SJSA1 (cell line): ENCODE results near the gene ZNF532. TPM values are rescaled to one million over a fixed set of nuclear protein-coding genes. Genes with fewer than 3 reads are reported as not detected.

ENCODE experiments used
- DNase-seq, 2 experiments: peaks; one replicate each; pipeline ENCODE4 v3.0.0-alpha.2; 2015 to 2020; ENCODE audit warnings: low spot score in 2 of 2, low read depth in 1 of 2
- H3K27ac ChIP-seq: fragments of 250-450 bp; sonication (Bioruptor Pico); 2 replicates; pipeline ENCODE4 v1.5.1; 2020; ENCODE audit warnings: mild to moderate bottlenecking, moderate library complexity
- H3K27me3 ChIP-seq: fragments of 250-450 bp; sonication (Bioruptor Pico); replicated peaks from 2 replicates; pipeline ENCODE4 v1.5.1; 2020; ENCODE audit warnings: mild to moderate bottlenecking, moderate library complexity
- H3K36me3 ChIP-seq: fragments of 250-450 bp; sonication (Bioruptor Pico); 2 replicates; pipeline ENCODE4 v1.5.1; 2020; ENCODE audit warnings: mild to moderate bottlenecking
- H3K4me1 ChIP-seq: fragments of 250-450 bp; sonication (Bioruptor Pico); replicated peaks from 2 replicates; pipeline ENCODE4 v1.6.1; 2021; ENCODE audit warnings: mild to moderate bottlenecking
- H3K4me3 ChIP-seq: fragments of 250-450 bp; sonication (Bioruptor Pico); 2 replicates; pipeline ENCODE4 v1.5.1; 2020; ENCODE audit warnings: mild to moderate bottlenecking
- H3K9me3 ChIP-seq: fragments of 250-450 bp; sonication (Bioruptor Pico); replicated peaks from 2 replicates; pipeline ENCODE4 v1.5.1; 2020; ENCODE audit warnings: mild to moderate bottlenecking
- total RNA-seq: library from RNA; depleted of rRNA; stranded (reverse); fragments of >200 nt; shearing (Covaris generic); gene quantifications from 2 replicates; pipeline ENCODE4 v1.2.3, GENCODE V29; 2014

The ZNF532 gene
- total RNA-seq, 1 experiment from 2014 or later, result 52.6 TPM

GRCh38 chr18:58960946-58961722, 96.5 kb downstream of the ZNF532 start:
- no peak for DNase-seq

GRCh38 chr18:58962336-58962735, 97.7 kb downstream of the ZNF532 start:
- H3K9me3 ChIP-seq, result no peaks in the 10 kb centered on the region
- H3K27ac ChIP-seq, result no peak overlapping the region
- DNase-seq, result no peak
- no peaks in the 10 kb centered on the region for H3K27me3 ChIP-seq
- H3K4me1 ChIP-seq, result peaks cover 23% of the 10 kb centered on the region
- no peak overlapping the region for H3K4me3 ChIP-seq
- peaks cover 41% of the 10 kb centered on the region for H3K36me3 ChIP-seq

More at GRCh38 chr18:58960946-58961722, 96.5 kb downstream of the ZNF532 start:
- no peak overlapping the region for H3K4me3 ChIP-seq
- H3K9me3 ChIP-seq, result no peaks in the 10 kb centered on the region
- H3K4me1 ChIP-seq, result peaks cover 13% of the 10 kb centered on the region
- H3K36me3 ChIP-seq, result peaks cover 35% of the 10 kb centered on the region
- no peak overlapping the region for H3K27ac ChIP-seq
- H3K27me3 ChIP-seq, result no peaks in the 10 kb centered on the region

- H3K27me3 ChIP-seq, result no peaks in the 10 kb centered on the region
- peaks cover 33% of the 10 kb centered on the region for H3K4me1 ChIP-seq
- DNase-seq, result no peak
- H3K4me3 ChIP-seq, result no peak overlapping the region
- H3K27ac ChIP-seq, result no peak overlapping the region
- no peaks in the 10 kb centered on the region for H3K9me3 ChIP-seq
- H3K36me3 ChIP-seq, result peaks cover 46% of the 10 kb centered on the region
Observed at GRCh38 chr18:58965291-58966004, 100.8 kb downstream of the ZNF532 start.

- Histone ChIP-seq H3K4me1 (peaks cover 33% of the 10 kb centered on the region), H3K27me3 (no peaks in the 10 kb centered on the region), H3K9me3 (no peaks in the 10 kb centered on the region), H3K27ac (no peak overlapping the region), H3K36me3 (peaks cover 44% of the 10 kb centered on the region), H3K4me3 (no peak overlapping the region)
- no peak for DNase-seq
Observed at GRCh38 chr18:58966005-58966677, 101.5 kb downstream of the ZNF532 start.

- H3K27ac ChIP-seq, result no peak overlapping the region
- H3K9me3 ChIP-seq, result no peaks in the 10 kb centered on the region
- no peak overlapping the region for H3K4me3 ChIP-seq
- peaks cover 33% of the 10 kb centered on the region for H3K4me1 ChIP-seq
- H3K27me3 ChIP-seq, result no peaks in the 10 kb centered on the region
- DNase-seq, result peak in 1 of 2 experiments; percentile 19
- peaks cover 38% of the 10 kb centered on the region for H3K36me3 ChIP-seq
Observed at GRCh38 chr18:58966704-58967103, 102.0 kb downstream of the ZNF532 start.

- Histone ChIP-seq H3K4me1 (peaks cover 33% of the 10 kb centered on the region), H3K4me3 (no peak overlapping the region), H3K27me3 (no peaks in the 10 kb centered on the region), H3K9me3 (no peaks in the 10 kb centered on the region), H3K36me3 (peaks cover 41% of the 10 kb centered on the region), H3K27ac (no peak overlapping the region)
- peak in 1 of 2 experiments; percentile 28 for DNase-seq
Observed at GRCh38 chr18:58967751-58968254, 103.1 kb downstream of the ZNF532 start.

- no peaks in the 10 kb centered on the region for H3K27me3 ChIP-seq
- H3K4me3 ChIP-seq, result no peak overlapping the region
- peaks cover 42% of the 10 kb centered on the region for H3K36me3 ChIP-seq
- H3K27ac ChIP-seq, result no peak overlapping the region
- H3K9me3 ChIP-seq, result no peaks in the 10 kb centered on the region
- H3K4me1 ChIP-seq, result peaks cover 19% of the 10 kb centered on the region
- DNase-seq, result no peak
Observed at GRCh38 chr18:58970943-58971790, 106.5 kb downstream of the ZNF532 start.

GRCh38 chr18:58975296-58975695, 110.6 kb downstream of the ZNF532 start:
- no peak for DNase-seq
- Histone ChIP-seq H3K27ac (no peak overlapping the region), H3K4me3 (no peak overlapping the region), H3K36me3 (peaks cover 36% of the 10 kb centered on the region), H3K9me3 (no peaks in the 10 kb centered on the region), H3K27me3 (no peaks in the 10 kb centered on the region), H3K4me1 (no peaks in the 10 kb centered on the region)

- DNase-seq, result no peak
- H3K4me3 ChIP-seq, result no peak overlapping the region
Observed at GRCh38 chr18:58975781-58976180, 111.1 kb downstream of the ZNF532 start.

GRCh38 chr18:58977223-58977622, 112.5 kb downstream of the ZNF532 start:
- no peak overlapping the region for H3K27ac ChIP-seq

More at GRCh38 chr18:58975781-58976180, 111.1 kb downstream of the ZNF532 start:
- no peak overlapping the region for H3K27ac ChIP-seq
- no peaks in the 10 kb centered on the region for H3K9me3 ChIP-seq
- H3K4me1 ChIP-seq, result no peaks in the 10 kb centered on the region
- peaks cover 41% of the 10 kb centered on the region for H3K36me3 ChIP-seq
- H3K27me3 ChIP-seq, result no peaks in the 10 kb centered on the region

GRCh38 chr18:58977801-58978200, 113.1 kb downstream of the ZNF532 start:
- DNase-seq, result no peak
- Histone ChIP-seq H3K9me3 (no peaks in the 10 kb centered on the region), H3K27me3 (no peaks in the 10 kb centered on the region), H3K4me1 (no peaks in the 10 kb centered on the region), H3K4me3 (no peak overlapping the region), H3K27ac (no peak overlapping the region), H3K36me3 (peaks cover 51% of the 10 kb centered on the region)

More at GRCh38 chr18:58977223-58977622, 112.5 kb downstream of the ZNF532 start:
- Histone ChIP-seq H3K27me3 (no peaks in the 10 kb centered on the region), H3K4me3 (no peak overlapping the region), H3K9me3 (no peaks in the 10 kb centered on the region), H3K36me3 (peaks cover 48% of the 10 kb centered on the region), H3K4me1 (no peaks in the 10 kb centered on the region)
- DNase-seq, result no peak

- Histone ChIP-seq H3K27me3 (no peaks in the 10 kb centered on the region), H3K36me3 (peaks cover 62% of the 10 kb centered on the region), H3K9me3 (no peaks in the 10 kb centered on the region), H3K4me1 (no peaks in the 10 kb centered on the region), H3K4me3 (no peak overlapping the region), H3K27ac (no peak overlapping the region)
- no peak for DNase-seq
Observed at GRCh38 chr18:58978916-58979315, 114.2 kb downstream of the ZNF532 start.

- no peaks in the 10 kb centered on the region for H3K9me3 ChIP-seq
- no peaks in the 10 kb centered on the region for H3K4me1 ChIP-seq
- no peaks in the 10 kb centered on the region for H3K27me3 ChIP-seq
- H3K27ac ChIP-seq, result no peak overlapping the region
- no peak for DNase-seq
- H3K36me3 ChIP-seq, result peaks cover 61% of the 10 kb centered on the region
- H3K4me3 ChIP-seq, result no peak overlapping the region
Observed at GRCh38 chr18:58979615-58980014, 114.9 kb downstream of the ZNF532 start.
